K562 (cell line): ENCODE data around the gene IL21. TPM values are rescaled to one million over a fixed set of nuclear protein-coding genes. Genes with fewer than 3 reads are reported as not detected.

Experiments used
- AFF1 ChIP-seq, 2 experiments: fragments of 450-650 bp; IDR thresholded peaks; 2 replicates each; pipeline ENCODE4 v1.6.1; 2018; ENCODE audit warnings: mild to moderate bottlenecking in 2 of 2, low read depth in 1 of 2; ENCODE audit not compliant: partially characterized antibody in 2 of 2
- FOXJ2 ChIP-seq: fragments of 200-800 bp; sonication (Bioruptor generic); IDR thresholded peaks from 2 replicates; pipeline ENCODE4 v1.6.1; 2016; ENCODE audit warnings: missing genetic modification characterization, missing compliant biosample characterization
- RAD21 ChIP-seq, 2 experiments: fragments of 250-450 bp in 1 of 2; fragments of 450-650 bp in 1 of 2; sonication (Bioruptor Pico) in 1 of 2; formaldehyde crosslinking in 1 of 2; IDR thresholded peaks in 1 of 2; conservative IDR thresholded peaks in 1 of 2; 2 replicates each; pipeline versions ENCODE4 v1.4.0 to v1.8.0; 2020 to 2022; ENCODE audit warnings: mild to moderate bottlenecking in 2 of 2, moderate library complexity in 1 of 2
- REST ChIP-seq, 2 experiments: fragments of 450-650 bp; formaldehyde crosslinking in 1 of 2; IDR thresholded peaks; 2 replicates each; pipeline versions ENCODE4 v1.4.0 to v1.6.1; 2014 to 2020; ENCODE audit warnings: mild to moderate bottlenecking in 2 of 2, borderline replicate concordance in 1 of 2, low read depth in 1 of 2
- SNAPC5 ChIP-seq: fragments of 250-450 bp; sonication (Bioruptor Pico); IDR thresholded peaks from 2 replicates; pipeline ENCODE4 v1.8.0; 2021; ENCODE audit warnings: moderate library complexity, mild to moderate bottlenecking, inconsistent platforms
- ZNF347 ChIP-seq: fragments of 450-650 bp; formaldehyde crosslinking; IDR thresholded peaks from 2 replicates; pipeline ENCODE4 v1.4.0; 2020; ENCODE audit warnings: low read depth, mild to moderate bottlenecking, moderate library complexity
- polyA plus RNA-seq, 8 experiments: library from polyadenylated mRNA; depleted of rRNA in 4 of 8; stranded (reverse) in 5 of 8; unstranded in 3 of 8; fragments of >200 nt; fragmentation: Nextera tagmentation in 2 of 8; fragmentation: Illumina TruSeq in 1 of 8; extraction: Ambion mirVana in 2 of 8; extraction: Trizol in 1 of 8; gene quantifications; 2 replicates each; pipeline versions ENCODE4 v1.2.1 to v1.2.3, GENCODE V29; 2011 to 2014; ENCODE audit warnings: inconsistent platforms in 1 of 8, missing spikeins in 1 of 8
- total RNA-seq, 7 experiments: library from RNA; depleted of rRNA in 6 of 7; stranded (reverse); fragments of >200 nt in 6 of 7; fragmentation: Illumina TruSeq in 2 of 7; extraction: Trizol in 2 of 7; gene quantifications; 2 replicates each; pipeline versions ENCODE4 v1.2.1 to v1.2.3, GENCODE V29; 2011 to 2021; ENCODE audit warnings: low replicate concordance in 1 of 7

The IL21 gene
- total and polyA plus RNA-seq, 9 of the 15 experiments (the other 6 are each of a cell fraction or from before 2014, with no cell fraction given) = not detected

GRCh38 chr4:122576261-122577188, 44.3 kb downstream of the IL21 start (continued):
- peak in 1 of 2 experiments; percentile 88 for TF ChIP-seq AFF1 (IDR thresholded peaks at IDR 0.05; ENCODE audit: low read depth in 1 of 2, partially characterized antibody in 2 of 2)
- no peak for TF ChIP-seq FOXJ2 (tag)
- peak; percentile 79 for TF ChIP-seq REST (IDR thresholded peaks at IDR 0.05; ENCODE audit: borderline replicate concordance)
- TF ChIP-seq REST (CRISPR knock-in tag; IDR thresholded peaks at IDR 0.05; ENCODE audit: low read depth) = no peak
- peak; percentile 89 to 92 for TF ChIP-seq RAD21 (CRISPR knock-in tag; conservative IDR thresholded peaks at IDR 0.05 in 1 of 2, IDR thresholded peaks at IDR 0.05 in 1 of 2)
- TF ChIP-seq SNAPC5 (CRISPR knock-in tag) = no peak
- TF ChIP-seq ZNF347 (CRISPR knock-in tag) = no peak
